ENCODE measurements around the gene CYP26C1.

GRCh38 chr10:93099670-93100069, 39.1 kb downstream of the CYP26C1 start:
- no peak for TF ChIP-seq EZH2 (IDR thresholded peaks at IDR 0.05; ENCODE audit: borderline replicate concordance, low read length)
- no peak for TF ChIP-seq CTCF (IDR thresholded peaks at IDR 0.05; ENCODE audit: low read length)
